MM.1S (cell line): ENCODE data around the gene PDF.
"Not testable (repeated sequence)": the region's sequence is repeated elsewhere in the genome, so short reads cannot be mapped to it uniquely, and the experiment has no call there.

Experiments used
- DNase-seq: peaks from one replicate; pipeline ENCODE4 v3.0.0-alpha.2; 2015
- H2AFZ ChIP-seq: fragments of 300-600 bp; sonication (generic); 2 replicates; pipeline ENCODE4 v1.6.0; 2016; ENCODE audit warnings: antibody characterized with exemption, low read length
- H3F3A ChIP-seq: fragments of 300-600 bp; sonication (generic); 2 replicates; pipeline ENCODE4 v1.6.1; 2016; ENCODE audit warnings: mild to moderate bottlenecking, antibody characterized with exemption, low read length, moderate library complexity, mixed read lengths; ENCODE audit not compliant: insufficient read depth
- H3K27ac ChIP-seq: fragments of 300-600 bp; sonication (generic); 2 replicates; pipeline ENCODE4 v1.5.1; 2016; ENCODE audit warnings: mild to moderate bottlenecking, low read length
- H3K27me3 ChIP-seq: fragments of 300-600 bp; sonication (generic); replicated peaks from 2 replicates; pipeline ENCODE4 v1.6.0; 2016; ENCODE audit warnings: low read length; ENCODE audit not compliant: insufficient read depth
- H3K36me3 ChIP-seq: fragments of 300-600 bp; sonication (generic); replicated peaks from 2 replicates; pipeline ENCODE4 v1.6.1; 2016; ENCODE audit warnings: mild to moderate bottlenecking, low read length, mixed read lengths; ENCODE audit not compliant: insufficient read depth
- H3K4me1 ChIP-seq: fragments of 300-600 bp; sonication (generic); 2 replicates; pipeline ENCODE4 v1.6.1; 2016; ENCODE audit warnings: low read length, mixed read lengths
- H3K4me2 ChIP-seq: fragments of 300-600 bp; sonication (generic); 2 replicates; pipeline ENCODE4 v1.6.0; 2016; ENCODE audit warnings: low read depth, low read length
- H3K4me3 ChIP-seq: fragments of 300-600 bp; sonication (generic); 2 replicates; pipeline ENCODE4 v1.5.1; 2016; ENCODE audit warnings: low read length, mixed read lengths
- H3K79me2 ChIP-seq: fragments of 300-600 bp; sonication (generic); 2 replicates; pipeline ENCODE4 v1.6.1; 2016; ENCODE audit warnings: mixed run types, low read length, mixed read lengths
- H3K9ac ChIP-seq: fragments of 300-600 bp; sonication (generic); 2 replicates; pipeline ENCODE4 v1.6.1; 2016; ENCODE audit warnings: low read length, mixed read lengths
- H3K9me2 ChIP-seq: fragments of 300-600 bp; sonication (generic); replicated peaks from 2 replicates; pipeline ENCODE4 v1.6.1; 2016; ENCODE audit warnings: mild to moderate bottlenecking, low read length, mixed read lengths; ENCODE audit not compliant: insufficient read depth
- H3K9me3 ChIP-seq: fragments of 300-600 bp; sonication (generic); replicated peaks from 2 replicates; pipeline ENCODE4 v1.6.1; 2016; ENCODE audit warnings: mild to moderate bottlenecking, low read length, mixed read lengths; ENCODE audit not compliant: insufficient read depth
- H4K20me1 ChIP-seq: fragments of 300-600 bp; sonication (generic); 2 replicates; pipeline ENCODE4 v1.6.1; 2016; ENCODE audit warnings: mild to moderate bottlenecking, low read length, moderate library complexity, mixed read lengths; ENCODE audit not compliant: insufficient read depth
- CTCF ChIP-seq: fragments of 300-600 bp; sonication (generic); IDR thresholded peaks from 2 replicates; pipeline ENCODE4 v1.5.1; 2016; ENCODE audit warnings: antibody characterized with exemption, low read length, mixed read lengths
- EZH2 ChIP-seq: fragments of 300-600 bp; sonication (generic); optimal IDR thresholded peaks from 2 replicates; pipeline ENCODE3; 2017; ENCODE audit warnings: low read depth, mild to moderate bottlenecking, antibody characterized with exemption, low read length, mixed read lengths
- EZH2phosphoT487 ChIP-seq: fragments of 300-600 bp; sonication (generic); IDR thresholded peaks from 2 replicates; pipeline ENCODE4 v1.6.1; 2018; ENCODE audit warnings: antibody characterized with exemption, low read length

The PDF gene

GRCh38 chr16:69294051-69294450 lies 36.3 kb downstream of the PDF start:
- Histone ChIP-seq H3K9me3 (no peaks in the 10 kb centered on the region), H3K27me3 (no peaks in the 10 kb centered on the region), H3K4me2 (no peak overlapping the region), H3K79me2 (no peaks in the 10 kb centered on the region), H4K20me1 (no peaks in the 10 kb centered on the region), H3K4me3 (no peak overlapping the region), H3F3A (no peaks in the 10 kb centered on the region), H3K27ac (no peak overlapping the region), H3K36me3 (no peaks in the 10 kb centered on the region), H3K4me1 (no peaks in the 10 kb centered on the region), H2AFZ (no peak overlapping the region), H3K9ac (no peak overlapping the region), H3K9me2 (no peaks in the 10 kb centered on the region)
- DNase-seq = no peak
- no peak for TF ChIP-seq CTCF
- no peak for TF ChIP-seq EZH2
- TF ChIP-seq EZH2phosphoT487 = no peak

- Histone ChIP-seq H3K4me1 (no peaks in the 10 kb centered on the region), H3K9me3 (no peaks in the 10 kb centered on the region), H3K9ac (no peak overlapping the region), H3K9me2 (no peaks in the 10 kb centered on the region), H3K27ac (no peak overlapping the region), H4K20me1 (no peaks in the 10 kb centered on the region), H2AFZ (no peak overlapping the region), H3K27me3 (no peaks in the 10 kb centered on the region), H3K4me3 (no peak overlapping the region), H3K36me3 (no peaks in the 10 kb centered on the region), H3K4me2 (no peak overlapping the region), H3K79me2 (no peaks in the 10 kb centered on the region), H3F3A (no peaks in the 10 kb centered on the region)
- no peak for DNase-seq
- TF ChIP-seq EZH2 = no peak
- no peak for TF ChIP-seq CTCF
- TF ChIP-seq EZH2phosphoT487 = no peak
Observed at GRCh38 chr16:69293401-69293800, 37.0 kb downstream of the PDF start.

- not testable (repeated sequence) for H3K4me1 ChIP-seq
Observed at GRCh38 chr16:69291657-69292056, 38.7 kb downstream of the PDF start.

GRCh38 chr16:69286941-69287713 lies 43.3 kb downstream of the PDF start:
- Histone ChIP-seq H2AFZ (no peak overlapping the region), H3F3A (no peaks in the 10 kb centered on the region; the same call in 1 of the 2 replicates), H3K27ac (no peak overlapping the region), H3K36me3 (no peaks in the 10 kb centered on the region), H3K27me3 (no peaks in the 10 kb centered on the region), H3K9me2 (no peaks in the 10 kb centered on the region), H3K4me3 (no peak overlapping the region), H3K79me2 (no peaks in the 10 kb centered on the region), H3K9me3 (no peaks in the 10 kb centered on the region), H3K9ac (no peak overlapping the region), H4K20me1 (no peaks in the 10 kb centered on the region), H3K4me2 (no peak overlapping the region), H3K4me1 (no peaks in the 10 kb centered on the region)
- TF ChIP-seq EZH2phosphoT487 = no peak
- peak; percentile 33 for TF ChIP-seq CTCF
- DNase-seq = peak; percentile 73

More at GRCh38 chr16:69291657-69292056, 38.7 kb downstream of the PDF start:
- not testable (repeated sequence) for H3K4me3 ChIP-seq, H4K20me1 ChIP-seq, H3K9me3 ChIP-seq, H3K9me2 ChIP-seq, H3K27me3 ChIP-seq, H3K4me2 ChIP-seq, H2AFZ ChIP-seq, H3F3A ChIP-seq, H3K9ac ChIP-seq, H3K36me3 ChIP-seq, H3K27ac ChIP-seq, H3K79me2 ChIP-seq, DNase-seq
